HEK293 (cell line): ENCODE results near the gene DEF6.

Experiments
- CTCF ChIA-PET: fragments of 350-600 bp; formaldehyde crosslinking; extraction: SDS; loops from one replicate; lab custom pipeline; 2021; ENCODE audit warnings: antibody characterized with exemption; lab: Yijun Ruan, JAX
- POLR2A ChIA-PET: fragments of 300-600 bp; formaldehyde crosslinking; extraction: SDS; loops from one replicate; lab custom pipeline; 2020; ENCODE audit warnings: antibody characterized with exemption, inconsistent platforms; lab: Yijun Ruan, JAX
- H3K27ac ChIP-seq: fragments of 200-500 bp; sonication (Bioruptor generic); 2 replicates; pipeline ENCODE4 v1.5.1; 2014; ENCODE audit warnings: low read depth, low read length, control low read depth, inconsistent platforms; ENCODE audit errors: extremely low read depth
- H3K36me3 ChIP-seq, 2 experiments: fragments of 200-500 bp in 1 of 2; sonication (Bioruptor generic) in 1 of 2; 1 replicate in 1 of 2; 2 replicates in 1 of 2; pipeline ENCODE4 v1.5.1; 2014 to 2017; ENCODE audit warnings: inconsistent platforms in 2 of 2, low read length in 2 of 2; ENCODE audit not compliant: control insufficient read depth in 2 of 2, insufficient read depth in 1 of 2
- H3K4me1 ChIP-seq: fragments of 200-500 bp; sonication (Bioruptor generic); 2 replicates; pipeline ENCODE4 v1.5.1; 2014; ENCODE audit warnings: mild to moderate bottlenecking, low read length, inconsistent platforms; ENCODE audit not compliant: control insufficient read depth, insufficient read depth
- H3K4me3 ChIP-seq: 2 replicates; pipeline ENCODE4 v1.5.1; 2011; ENCODE audit warnings: low read depth, mild to moderate bottlenecking, control low read depth, low read length, moderate library complexity
- H3K9me3 ChIP-seq: fragments of 200-500 bp; sonication (Bioruptor generic); 2 replicates; pipeline ENCODE4 v1.5.1; 2014; ENCODE audit warnings: low read depth, low read length, inconsistent platforms; ENCODE audit not compliant: control insufficient read depth, insufficient read depth
- SP3 ChIP-seq: fragments of 450-650 bp; formaldehyde crosslinking; IDR thresholded peaks from 2 replicates; pipeline ENCODE4 v1.5.1; 2016; ENCODE audit warnings: missing biosample characterization, missing genetic modification characterization
- ZFP37 ChIP-seq: fragments of 450-650 bp; formaldehyde crosslinking; IDR thresholded peaks from 2 replicates; pipeline ENCODE4 v1.5.1; 2016; ENCODE audit warnings: missing biosample characterization, missing genetic modification characterization
- ZNF10 ChIP-seq: fragments of 450-650 bp; formaldehyde crosslinking; IDR thresholded peaks from 2 replicates; pipeline ENCODE4 v1.5.1; 2017; ENCODE audit warnings: missing biosample characterization, missing genetic modification characterization
- ZNF174 ChIP-seq: fragments of 450-650 bp; formaldehyde crosslinking; IDR thresholded peaks from 2 replicates; pipeline ENCODE4 v1.5.0; 2017; ENCODE audit warnings: missing biosample characterization, mild to moderate bottlenecking, missing genetic modification characterization
- ZNF211 ChIP-seq: fragments of 450-650 bp; formaldehyde crosslinking; IDR thresholded peaks from 2 replicates; pipeline ENCODE4 v1.5.1; 2016; ENCODE audit warnings: low read depth, missing biosample characterization, missing genetic modification characterization
- ZNF324 ChIP-seq: fragments of 450-650 bp; formaldehyde crosslinking; IDR thresholded peaks from 2 replicates; pipeline ENCODE4 v1.5.1; 2016; ENCODE audit warnings: missing biosample characterization, missing genetic modification characterization
- ZNF423 ChIP-seq: fragments of 450-650 bp; formaldehyde crosslinking; IDR thresholded peaks from 2 replicates; pipeline ENCODE4 v1.5.1; 2016; ENCODE audit warnings: missing biosample characterization, missing genetic modification characterization
- ZNF514 ChIP-seq: fragments of 450-650 bp; formaldehyde crosslinking; IDR thresholded peaks from 2 replicates; pipeline ENCODE4 v1.5.1; 2016; ENCODE audit warnings: missing biosample characterization, missing genetic modification characterization
- ZNF530 ChIP-seq: fragments of 450-650 bp; formaldehyde crosslinking; IDR thresholded peaks from 2 replicates; pipeline ENCODE4 v1.5.1; 2016; ENCODE audit warnings: low read depth, missing biosample characterization, missing genetic modification characterization
- TF ChIP-seq, protein P1 (sequence below): fragments of 450-650 bp; formaldehyde crosslinking; IDR thresholded peaks from 2 replicates; pipeline ENCODE4 v1.5.1; 2016; ENCODE audit warnings: missing biosample characterization, missing genetic modification characterization, low read depth
- TF ChIP-seq, protein P2 (sequence below): fragments of 450-650 bp; formaldehyde crosslinking; IDR thresholded peaks from 2 replicates; pipeline ENCODE4 v1.5.1; 2017; ENCODE audit warnings: missing biosample characterization, missing genetic modification characterization
- TF ChIP-seq, protein P3 (sequence below): fragments of 450-650 bp; formaldehyde crosslinking; IDR thresholded peaks from 2 replicates; pipeline ENCODE4 v1.5.1; 2016; ENCODE audit warnings: missing biosample characterization, missing genetic modification characterization
- TF ChIP-seq, protein P4 (sequence below): fragments of 450-650 bp; formaldehyde crosslinking; IDR thresholded peaks from 2 replicates; pipeline ENCODE4 v1.5.1; 2016; ENCODE audit warnings: missing biosample characterization, missing genetic modification characterization
- TF ChIP-seq, protein P5 (sequence below): fragments of 450-650 bp; formaldehyde crosslinking; IDR thresholded peaks from 2 replicates; pipeline ENCODE4 v1.5.1; 2016; ENCODE audit warnings: missing biosample characterization, missing genetic modification characterization
- TF ChIP-seq, protein P6 (sequence below): IDR thresholded peaks from 2 replicates; pipeline ENCODE4 v1.6.1; 2011; ENCODE audit warnings: mild to moderate bottlenecking, low read depth, low read length, borderline replicate concordance

Gene DEF6

DNA sequence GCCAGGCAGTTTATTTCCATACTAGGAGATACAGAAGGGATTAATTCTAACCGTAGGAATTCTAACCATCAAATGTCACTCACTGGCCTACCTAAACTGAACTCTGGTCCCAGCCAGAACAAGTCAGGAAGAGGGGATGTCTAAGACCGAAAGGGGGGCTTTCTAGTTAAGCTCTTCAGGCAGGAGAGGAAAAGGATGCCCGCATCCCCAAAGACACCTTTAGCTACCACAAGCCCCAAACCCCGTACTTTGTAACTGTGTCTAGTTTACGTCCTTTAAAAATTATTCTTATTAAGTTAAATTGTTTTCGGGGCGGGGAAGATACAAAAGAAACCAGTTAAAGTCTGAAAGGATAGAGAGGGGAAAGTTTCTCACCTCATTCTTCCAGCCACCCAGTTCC lies 39.3 kb upstream of the DEF6 start (continued):
- TF ChIP-seq ZNF174 (tag by site-specific recombination) = no peak
- no peak for TF ChIP-seq ZNF211 (tag by site-specific recombination)
- no peak for TF ChIP-seq SP3 (tag by site-specific recombination)
- TF ChIP-seq ZNF324 (tag by site-specific recombination) = no peak
- TF ChIP-seq, protein P1, sequence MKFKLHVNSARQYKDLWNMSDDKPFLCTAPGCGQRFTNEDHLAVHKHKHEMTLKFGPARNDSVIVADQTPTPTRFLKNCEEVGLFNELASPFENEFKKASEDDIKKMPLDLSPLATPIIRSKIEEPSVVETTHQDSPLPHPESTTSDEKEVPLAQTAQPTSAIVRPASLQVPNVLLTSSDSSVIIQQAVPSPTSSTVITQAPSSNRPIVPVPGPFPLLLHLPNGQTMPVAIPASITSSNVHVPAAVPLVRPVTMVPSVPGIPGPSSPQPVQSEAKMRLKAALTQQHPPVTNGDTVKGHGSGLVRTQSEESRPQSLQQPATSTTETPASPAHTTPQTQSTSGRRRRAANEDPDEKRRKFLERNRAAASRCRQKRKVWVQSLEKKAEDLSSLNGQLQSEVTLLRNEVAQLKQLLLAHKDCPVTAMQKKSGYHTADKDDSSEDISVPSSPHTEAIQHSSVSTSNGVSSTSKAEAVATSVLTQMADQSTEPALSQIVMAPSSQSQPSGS = no peak
- TF ChIP-seq ZNF423 (tag by site-specific recombination) = no peak

DNA sequence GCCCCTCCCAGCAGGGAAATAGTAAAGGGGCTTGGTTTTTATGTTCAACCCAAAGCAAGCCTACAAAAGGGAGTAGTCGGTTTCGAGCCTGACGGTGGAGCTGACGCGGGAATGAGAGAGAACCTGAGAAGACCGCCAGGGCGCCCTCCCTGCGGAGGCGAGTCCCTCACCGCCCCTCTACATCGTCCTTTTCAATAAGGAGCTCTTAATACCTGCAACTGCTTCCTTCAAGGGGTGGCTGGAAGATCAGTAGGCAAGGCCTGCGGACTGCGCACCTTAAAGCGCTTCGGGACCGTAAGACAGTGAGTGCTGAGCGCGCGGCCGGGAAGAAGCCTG lies 38.8 kb upstream of the DEF6 start:
- Histone ChIP-seq H3K36me3 (no peaks in the 10 kb centered on the region), H3K4me1 (peaks cover 3% of the 10 kb centered on the region; the same call in 1 of the 2 replicates), H3K27ac (peak overlapping the region; percentile 57), H3K9me3 (no peaks in the 10 kb centered on the region)
- ChIA-PET CTCF (interaction anchor here (0.5 to 5.7 kb wide), 6 partner anchors 10 to 208 kb away, joined by 3 to 64 read pairs (median 4); no protein-coding TSS in a partner anchor), POLR2A (interaction anchor here (0.5 to 2.1 kb wide), 35 partner anchors 8 to 1267 kb away, joined by 3 to 24 read pairs (median 5); partner anchors contain the start of genes FANCE, RPL10A, RPS10 and SCUBE3)
- TF ChIP-seq ZFP37 (tag by site-specific recombination) (0 out of 2 replicates have a peak, but pooled peaks have one; percentile 18), ZNF10 (tag by site-specific recombination) (peak; percentile 60; the same call in 1 of the 2 replicates), ZNF530 (tag by site-specific recombination) (no peak), ZNF514 (tag by site-specific recombination) (no peak)
- TF ChIP-seq, protein P2, sequence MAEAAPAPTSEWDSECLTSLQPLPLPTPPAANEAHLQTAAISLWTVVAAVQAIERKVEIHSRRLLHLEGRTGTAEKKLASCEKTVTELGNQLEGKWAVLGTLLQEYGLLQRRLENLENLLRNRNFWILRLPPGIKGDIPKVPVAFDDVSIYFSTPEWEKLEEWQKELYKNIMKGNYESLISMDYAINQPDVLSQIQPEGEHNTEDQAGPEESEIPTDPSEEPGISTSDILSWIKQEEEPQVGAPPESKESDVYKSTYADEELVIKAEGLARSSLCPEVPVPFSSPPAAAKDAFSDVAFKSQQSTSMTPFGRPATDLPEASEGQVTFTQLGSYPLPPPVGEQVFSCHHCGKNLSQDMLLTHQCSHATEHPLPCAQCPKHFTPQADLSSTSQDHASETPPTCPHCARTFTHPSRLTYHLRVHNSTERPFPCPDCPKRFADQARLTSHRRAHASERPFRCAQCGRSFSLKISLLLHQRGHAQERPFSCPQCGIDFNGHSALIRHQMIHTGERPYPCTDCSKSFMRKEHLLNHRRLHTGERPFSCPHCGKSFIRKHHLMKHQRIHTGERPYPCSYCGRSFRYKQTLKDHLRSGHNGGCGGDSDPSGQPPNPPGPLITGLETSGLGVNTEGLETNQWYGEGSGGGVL (tag by site-specific recombination) = 0 out of 2 replicates have a peak, but pooled peaks have one; percentile 11
- TF ChIP-seq, protein P3, sequence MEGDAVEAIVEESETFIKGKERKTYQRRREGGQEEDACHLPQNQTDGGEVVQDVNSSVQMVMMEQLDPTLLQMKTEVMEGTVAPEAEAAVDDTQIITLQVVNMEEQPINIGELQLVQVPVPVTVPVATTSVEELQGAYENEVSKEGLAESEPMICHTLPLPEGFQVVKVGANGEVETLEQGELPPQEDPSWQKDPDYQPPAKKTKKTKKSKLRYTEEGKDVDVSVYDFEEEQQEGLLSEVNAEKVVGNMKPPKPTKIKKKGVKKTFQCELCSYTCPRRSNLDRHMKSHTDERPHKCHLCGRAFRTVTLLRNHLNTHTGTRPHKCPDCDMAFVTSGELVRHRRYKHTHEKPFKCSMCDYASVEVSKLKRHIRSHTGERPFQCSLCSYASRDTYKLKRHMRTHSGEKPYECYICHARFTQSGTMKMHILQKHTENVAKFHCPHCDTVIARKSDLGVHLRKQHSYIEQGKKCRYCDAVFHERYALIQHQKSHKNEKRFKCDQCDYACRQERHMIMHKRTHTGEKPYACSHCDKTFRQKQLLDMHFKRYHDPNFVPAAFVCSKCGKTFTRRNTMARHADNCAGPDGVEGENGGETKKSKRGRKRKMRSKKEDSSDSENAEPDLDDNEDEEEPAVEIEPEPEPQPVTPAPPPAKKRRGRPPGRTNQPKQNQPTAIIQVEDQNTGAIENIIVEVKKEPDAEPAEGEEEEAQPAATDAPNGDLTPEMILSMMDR (tag by site-specific recombination) = peak; percentile 60
- TF ChIP-seq, protein P4, sequence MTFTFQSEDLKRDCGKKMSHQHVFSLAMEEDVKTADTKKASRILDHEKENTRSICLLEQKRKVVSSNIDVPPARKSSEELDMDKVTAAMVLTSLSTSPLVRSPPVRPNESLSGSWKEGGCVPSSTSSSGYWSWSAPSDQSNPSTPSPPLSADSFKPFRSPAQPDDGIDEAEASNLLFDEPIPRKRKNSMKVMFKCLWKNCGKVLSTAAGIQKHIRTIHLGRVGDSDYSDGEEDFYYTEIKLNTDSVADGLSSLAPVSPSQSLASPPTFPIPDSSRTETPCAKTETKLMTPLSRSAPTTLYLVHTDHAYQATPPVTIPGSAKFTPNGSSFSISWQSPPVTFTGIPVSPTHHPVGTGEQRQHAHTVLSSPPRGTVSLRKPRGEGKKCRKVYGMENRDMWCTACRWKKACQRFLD (tag by site-specific recombination) = no peak
- TF ChIP-seq, protein P5, sequence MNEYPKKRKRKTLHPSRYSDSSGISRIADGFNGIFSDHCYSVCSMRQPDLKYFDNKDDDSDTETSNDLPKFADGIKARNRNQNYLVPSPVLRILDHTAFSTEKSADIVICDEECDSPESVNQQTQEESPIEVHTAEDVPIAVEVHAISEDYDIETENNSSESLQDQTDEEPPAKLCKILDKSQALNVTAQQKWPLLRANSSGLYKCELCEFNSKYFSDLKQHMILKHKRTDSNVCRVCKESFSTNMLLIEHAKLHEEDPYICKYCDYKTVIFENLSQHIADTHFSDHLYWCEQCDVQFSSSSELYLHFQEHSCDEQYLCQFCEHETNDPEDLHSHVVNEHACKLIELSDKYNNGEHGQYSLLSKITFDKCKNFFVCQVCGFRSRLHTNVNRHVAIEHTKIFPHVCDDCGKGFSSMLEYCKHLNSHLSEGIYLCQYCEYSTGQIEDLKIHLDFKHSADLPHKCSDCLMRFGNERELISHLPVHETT (tag by site-specific recombination) = peak; percentile 27; the same call in 1 of the 2 replicates
- TF ChIP-seq, protein P6, sequence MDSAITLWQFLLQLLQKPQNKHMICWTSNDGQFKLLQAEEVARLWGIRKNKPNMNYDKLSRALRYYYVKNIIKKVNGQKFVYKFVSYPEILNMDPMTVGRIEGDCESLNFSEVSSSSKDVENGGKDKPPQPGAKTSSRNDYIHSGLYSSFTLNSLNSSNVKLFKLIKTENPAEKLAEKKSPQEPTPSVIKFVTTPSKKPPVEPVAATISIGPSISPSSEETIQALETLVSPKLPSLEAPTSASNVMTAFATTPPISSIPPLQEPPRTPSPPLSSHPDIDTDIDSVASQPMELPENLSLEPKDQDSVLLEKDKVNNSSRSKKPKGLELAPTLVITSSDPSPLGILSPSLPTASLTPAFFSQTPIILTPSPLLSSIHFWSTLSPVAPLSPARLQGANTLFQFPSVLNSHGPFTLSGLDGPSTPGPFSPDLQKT = no peak
- TF ChIP-seq, all 188 proteins: peak for 5
- H3K4me3 ChIP-seq = peak overlapping the region; percentile 76
